H4 (cell line): ENCODE results near the gene ABHD12. TPM values are rescaled to one million over a fixed set of nuclear protein-coding genes. Genes with fewer than 3 reads are reported as not detected.
"Not testable (repeated sequence)": the region's sequence is repeated elsewhere in the genome, so short reads cannot be mapped to it uniquely, and the experiment has no call there.

ENCODE experiments used
- DNase-seq: peaks from one replicate; pipeline ENCODE4 v3.0.0-alpha.2; 2015; ENCODE audit warnings: low spot score
- total RNA-seq: library from RNA; depleted of rRNA; stranded (reverse); fragments of >200 nt; shearing (Covaris generic); gene quantifications from 2 replicates; pipeline ENCODE4 v1.2.3, GENCODE V29; 2014

ABHD12 gene
- total RNA-seq, 1 experiment from 2014 or later, result 24.7 TPM

GRCh38 chr20:25277051-25277801 lies 113.4 kb downstream of the ABHD12 start:
- DNase-seq, result no peak

DNA sequence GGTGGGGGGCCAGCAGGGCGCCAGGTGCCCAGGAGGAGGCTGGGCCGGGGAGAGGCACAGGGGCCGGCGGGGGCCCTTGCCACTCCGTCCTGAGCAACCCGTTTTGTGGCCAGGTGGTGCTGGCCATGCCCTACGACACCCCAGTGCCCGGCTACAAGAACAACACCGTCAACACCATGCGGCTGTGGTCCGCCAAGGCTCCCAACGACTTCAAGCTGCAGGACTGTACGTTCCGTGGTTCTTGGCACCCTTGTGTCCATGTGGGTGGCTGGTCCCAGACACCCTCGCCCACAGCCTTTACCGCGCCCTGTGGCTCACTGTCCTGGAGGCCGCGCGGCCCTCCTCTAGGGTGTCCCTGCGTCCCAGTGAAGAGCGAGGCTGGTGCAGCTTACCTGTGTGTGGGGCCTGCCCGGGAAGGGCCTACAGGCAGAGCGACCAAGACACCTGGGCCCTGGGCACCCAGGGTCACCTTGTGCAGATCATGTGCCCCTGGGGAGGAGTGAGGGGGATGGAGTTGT lies 114.0 kb downstream of the ABHD12 start:
- DNase-seq, result no peak

- DNase-seq, result no peak
Measured at GRCh38 chr20:25275813-25276532, 114.7 kb downstream of the ABHD12 start.

DNA sequence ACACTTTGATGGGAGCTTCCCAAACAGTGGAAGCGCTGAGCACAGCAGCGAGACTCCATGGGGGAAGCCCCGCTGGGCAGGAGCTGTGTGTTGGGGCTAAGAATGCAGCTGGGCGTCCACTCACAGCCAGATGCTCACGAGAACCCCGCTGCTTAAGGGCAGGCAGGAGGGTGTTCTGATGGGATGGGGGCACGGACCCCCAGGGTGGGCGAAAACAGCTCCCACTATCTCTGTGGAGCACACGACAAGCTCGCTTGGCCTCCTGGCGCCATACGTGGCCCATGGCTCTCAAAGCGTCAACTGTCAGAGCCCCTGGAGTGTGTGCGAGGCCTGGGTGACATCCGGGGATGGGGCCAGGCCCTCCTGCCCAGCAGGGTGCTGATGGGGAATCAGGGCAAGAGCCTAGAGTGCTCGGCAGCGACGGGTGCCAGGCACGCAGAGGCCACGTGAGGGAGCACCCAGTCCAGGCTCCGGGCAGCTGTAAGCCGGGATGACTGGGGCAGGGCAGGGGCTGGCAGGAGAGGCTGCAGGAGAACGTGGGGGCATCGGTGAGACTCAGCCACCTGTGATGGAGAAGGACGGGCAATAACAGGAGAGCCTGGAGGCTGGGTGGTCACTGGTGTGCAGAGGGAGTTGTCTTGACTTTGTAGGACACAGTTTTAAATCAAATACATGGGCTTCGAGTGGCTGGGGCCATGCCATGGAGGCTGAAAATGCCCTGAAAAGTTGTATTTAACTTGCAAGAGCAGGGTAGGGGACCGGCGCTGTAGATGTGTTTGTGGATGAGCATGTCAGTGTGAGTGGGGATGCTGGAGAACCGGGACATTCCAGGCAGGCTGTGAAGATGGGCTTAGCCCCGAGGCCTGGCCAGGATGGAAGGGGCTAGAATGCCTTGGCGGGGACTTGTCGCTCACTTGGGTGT lies 115.5 kb downstream of the ABHD12 start:
- DNase-seq, result no peak

- DNase-seq, result no peak
Measured at GRCh38 chr20:25274481-25274880, 116.2 kb downstream of the ABHD12 start.

DNA sequence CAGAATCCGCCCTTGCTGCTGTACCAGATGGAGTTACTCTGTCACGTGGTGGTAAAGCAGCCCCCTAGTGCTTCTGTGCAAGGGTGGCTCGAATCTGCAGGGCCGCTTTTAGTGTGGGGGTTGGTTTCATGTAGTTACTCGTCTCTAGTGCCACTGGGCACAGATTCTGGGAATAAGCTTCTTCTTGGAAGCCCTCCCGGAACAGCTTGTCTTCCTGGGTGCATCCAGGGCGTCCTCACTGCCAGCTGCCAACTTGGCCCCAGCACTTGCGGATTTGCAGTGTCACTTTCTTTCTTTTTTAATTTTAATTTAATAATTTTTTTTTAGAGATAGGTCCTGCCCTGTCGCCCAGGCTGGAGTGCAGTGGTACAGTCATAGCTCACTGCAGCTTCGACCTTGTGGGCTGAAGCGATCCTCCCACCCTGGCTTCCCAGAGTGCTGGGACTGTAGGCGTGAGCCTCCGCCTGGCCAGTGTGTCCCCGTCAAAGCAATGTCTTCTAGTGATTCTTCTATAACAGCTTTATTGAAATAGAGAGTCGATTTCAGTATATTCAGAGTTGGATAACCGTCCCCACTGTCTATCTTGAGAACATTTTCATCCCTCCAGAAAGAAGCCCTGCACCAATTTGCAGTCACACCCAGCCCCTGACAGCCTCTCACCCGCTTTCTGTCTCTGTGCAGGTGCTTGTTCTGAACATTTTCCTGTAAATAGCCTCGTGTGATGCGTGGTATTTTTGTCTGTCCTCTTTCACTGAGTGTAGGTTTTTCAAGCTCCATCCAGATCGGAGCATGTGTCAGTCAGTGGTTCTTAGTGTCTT lies 116.9 kb downstream of the ABHD12 start:
- no peak for DNase-seq

DNA sequence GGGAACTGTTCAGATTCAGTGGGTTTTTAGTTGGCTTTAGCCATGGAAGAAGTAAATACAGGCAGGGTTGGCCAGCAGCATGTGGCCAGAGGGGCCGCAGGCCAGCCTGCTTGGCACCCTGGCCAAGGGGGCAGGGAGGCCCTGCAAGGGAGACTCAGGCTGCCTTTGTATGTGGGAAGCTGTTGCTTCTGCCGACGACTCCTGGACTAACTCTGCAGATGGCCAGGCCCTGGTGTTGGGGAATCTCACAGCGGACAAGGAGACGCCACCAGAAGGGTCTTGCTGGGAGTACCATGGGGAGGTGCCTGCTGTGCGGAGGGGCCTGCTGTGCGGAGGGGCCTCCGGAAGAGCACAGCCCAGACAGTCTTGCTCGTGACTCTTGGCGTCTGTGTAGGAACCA lies 117.6 kb downstream of the ABHD12 start:
- no peak for DNase-seq

DNA sequence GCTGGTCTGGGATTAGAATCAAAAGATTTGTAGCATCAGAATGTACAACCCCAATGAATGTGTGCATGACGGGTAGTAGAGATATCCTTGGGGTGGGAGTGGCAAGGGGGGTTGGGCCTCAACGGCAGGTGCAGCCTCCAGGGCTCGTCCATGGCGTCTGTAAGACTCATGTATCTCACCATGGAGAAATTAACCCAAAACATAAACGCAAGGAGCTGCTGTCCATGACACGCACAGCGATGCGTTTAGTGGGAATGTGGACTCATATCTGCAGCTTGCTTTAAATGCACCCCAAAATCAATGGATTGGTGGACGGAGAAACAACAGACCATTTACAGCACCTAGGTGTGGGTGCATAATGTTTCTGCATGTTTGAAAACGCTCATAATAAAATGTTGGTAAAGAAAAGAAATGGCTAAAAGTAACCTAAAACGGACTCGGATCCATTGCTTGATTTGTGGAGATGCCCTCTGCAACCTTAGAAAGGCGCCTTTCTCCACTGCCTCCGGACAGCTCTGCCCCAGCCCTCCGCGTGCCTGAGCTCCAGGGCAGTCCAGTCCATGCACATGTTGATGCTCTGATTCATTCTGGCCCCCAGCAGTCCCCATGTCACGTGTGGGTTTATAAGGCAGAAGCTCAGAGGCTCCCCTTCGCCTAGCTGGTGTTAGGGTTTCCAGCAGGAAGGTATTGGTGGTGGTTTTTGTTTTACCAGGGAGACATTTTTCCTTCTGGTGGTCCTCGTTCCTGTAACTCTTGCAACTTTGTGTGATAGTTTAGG lies 118.2 kb downstream of the ABHD12 start:
- no peak for DNase-seq

DNA sequence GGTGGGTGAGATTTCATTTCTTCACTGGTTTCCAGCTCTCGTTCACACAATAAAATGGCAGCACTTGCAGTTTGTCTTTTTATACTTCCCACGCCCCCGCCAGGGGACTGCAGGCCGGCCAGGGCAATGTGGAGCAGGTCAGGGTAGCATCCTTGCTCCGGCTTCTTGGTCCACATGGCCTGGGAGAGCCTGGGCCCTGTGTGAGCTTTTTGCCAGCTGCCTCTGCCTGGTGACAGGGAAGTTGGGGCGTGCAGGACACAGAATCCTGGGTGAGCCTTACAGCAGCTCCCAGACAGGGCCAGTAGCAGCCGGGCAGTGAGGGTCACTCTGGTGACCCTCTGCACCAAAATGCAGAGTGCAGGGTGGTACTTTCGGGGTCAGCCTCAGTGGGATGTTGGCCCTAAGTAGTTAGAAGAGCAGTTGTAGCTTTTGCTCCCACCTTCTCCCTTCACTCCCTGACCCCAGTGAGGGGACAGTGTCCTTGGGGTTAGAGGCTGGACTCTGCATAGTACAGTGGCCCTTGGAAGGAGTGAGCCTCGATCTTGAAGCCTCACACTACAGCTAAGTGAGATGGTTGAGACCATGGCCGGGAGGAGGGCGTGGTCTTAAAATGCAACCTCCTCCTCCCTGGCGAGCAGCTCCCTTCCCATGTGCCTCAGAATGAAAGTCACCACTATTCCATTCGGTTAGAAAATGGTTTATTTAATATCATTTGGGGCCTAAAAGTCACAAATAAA lies 119.0 kb downstream of the ABHD12 start:
- no peak for DNase-seq

- DNase-seq, result no peak
Measured at GRCh38 chr20:25270829-25271251, 119.8 kb downstream of the ABHD12 start.

GRCh38 chr20:25269833-25270170 lies 120.8 kb downstream of the ABHD12 start:
- DNase-seq, result no peak

GRCh38 chr20:25269057-25269832 lies 121.4 kb downstream of the ABHD12 start:
- no peak for DNase-seq

DNA sequence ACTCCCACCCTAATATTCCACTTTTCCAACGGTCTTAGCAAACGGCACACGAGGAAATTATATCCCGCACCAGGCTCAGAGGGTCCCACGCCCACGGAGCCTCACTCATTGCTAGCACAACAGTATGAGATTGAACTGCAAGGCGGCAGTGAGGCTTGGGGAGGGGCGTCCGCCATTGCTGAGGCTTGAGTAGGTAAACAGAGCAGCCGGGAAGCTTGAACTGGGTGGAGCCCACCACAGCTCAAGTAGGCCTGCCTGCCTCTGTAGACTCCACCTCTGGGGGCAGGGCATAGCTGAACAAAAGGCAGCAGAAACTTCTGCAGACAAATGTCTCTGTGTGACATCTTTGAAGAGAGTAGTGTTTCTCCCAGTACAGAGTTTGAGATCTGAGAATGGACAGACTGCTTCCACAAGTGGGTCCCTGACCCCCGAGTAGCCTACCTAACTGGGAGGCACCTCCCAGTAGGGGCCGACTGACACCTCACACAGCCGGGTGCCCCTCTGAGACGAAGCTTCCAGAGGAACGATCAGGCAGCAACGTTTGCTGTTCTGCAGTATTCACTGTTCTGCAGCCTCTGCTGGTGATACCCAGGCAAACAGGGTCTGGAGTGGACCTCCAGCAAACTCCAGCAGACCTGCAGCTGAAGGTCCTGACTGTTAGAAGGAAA lies 129.7 kb downstream of the ABHD12 start:
- not testable (repeated sequence) for DNase-seq

DNA sequence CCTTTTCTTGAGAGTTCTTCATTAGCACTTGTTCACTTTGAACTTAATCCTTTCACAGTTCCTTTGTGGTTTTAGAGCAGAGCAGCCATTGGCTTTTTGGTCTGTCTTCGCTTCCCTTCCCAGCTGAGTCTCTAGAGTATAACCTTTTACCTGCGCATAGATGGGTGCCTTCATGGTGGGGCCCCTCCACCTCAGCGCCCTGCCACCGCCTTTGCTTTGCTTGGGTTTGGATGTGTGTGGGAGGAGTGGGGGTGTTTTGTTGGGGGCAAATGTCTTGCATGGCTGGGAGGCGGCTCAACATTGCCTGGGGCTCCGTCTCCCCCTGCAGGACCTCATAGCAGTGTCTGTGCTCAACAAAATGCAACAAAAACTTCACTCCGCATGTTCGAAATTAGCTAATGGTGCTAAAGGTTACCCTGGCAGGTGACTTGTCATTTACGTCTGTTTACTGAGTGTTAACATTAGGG lies 130.8 kb downstream of the ABHD12 start:
- no peak for DNase-seq

DNA sequence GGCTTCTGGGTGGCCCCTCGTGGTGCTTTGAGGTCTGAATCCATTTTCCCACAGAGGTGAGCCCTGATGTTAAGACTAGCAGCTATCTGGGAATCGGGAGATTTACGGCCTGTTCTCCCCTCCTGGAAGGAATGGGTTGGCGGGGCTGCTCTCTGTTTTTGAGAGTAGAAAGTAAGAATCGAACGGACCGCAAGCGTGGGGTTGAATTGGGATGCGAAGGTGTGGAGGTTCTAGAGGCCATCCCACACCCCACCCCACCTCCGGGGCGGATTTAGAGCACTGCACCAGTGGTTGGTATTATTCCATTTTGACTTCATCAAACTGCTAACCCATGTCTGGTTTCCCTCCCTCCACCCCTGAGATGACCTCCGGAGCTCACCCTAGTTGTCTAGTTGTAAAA lies 131.3 kb downstream of the ABHD12 start:
- DNase-seq, result no peak

- no peak for DNase-seq
Measured at GRCh38 chr20:25258828-25259227, 131.8 kb downstream of the ABHD12 start.

DNA sequence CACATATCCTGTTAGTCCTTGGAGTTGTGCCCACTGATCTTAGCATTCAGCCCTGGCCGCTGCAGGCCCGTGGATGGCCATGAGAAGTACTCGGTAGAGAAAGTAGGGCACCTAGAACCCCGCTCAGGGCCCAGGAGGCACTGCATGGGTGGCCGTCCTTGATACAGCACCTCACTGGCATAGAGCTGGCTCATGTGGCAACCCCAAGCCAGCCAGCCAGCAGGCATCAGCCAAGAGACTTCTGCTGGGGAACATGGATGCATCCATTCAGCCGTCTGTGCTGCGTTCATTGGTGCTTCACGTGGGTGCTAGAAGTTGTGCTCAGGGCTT lies 132.2 kb downstream of the ABHD12 start:
- DNase-seq, result no peak

DNA sequence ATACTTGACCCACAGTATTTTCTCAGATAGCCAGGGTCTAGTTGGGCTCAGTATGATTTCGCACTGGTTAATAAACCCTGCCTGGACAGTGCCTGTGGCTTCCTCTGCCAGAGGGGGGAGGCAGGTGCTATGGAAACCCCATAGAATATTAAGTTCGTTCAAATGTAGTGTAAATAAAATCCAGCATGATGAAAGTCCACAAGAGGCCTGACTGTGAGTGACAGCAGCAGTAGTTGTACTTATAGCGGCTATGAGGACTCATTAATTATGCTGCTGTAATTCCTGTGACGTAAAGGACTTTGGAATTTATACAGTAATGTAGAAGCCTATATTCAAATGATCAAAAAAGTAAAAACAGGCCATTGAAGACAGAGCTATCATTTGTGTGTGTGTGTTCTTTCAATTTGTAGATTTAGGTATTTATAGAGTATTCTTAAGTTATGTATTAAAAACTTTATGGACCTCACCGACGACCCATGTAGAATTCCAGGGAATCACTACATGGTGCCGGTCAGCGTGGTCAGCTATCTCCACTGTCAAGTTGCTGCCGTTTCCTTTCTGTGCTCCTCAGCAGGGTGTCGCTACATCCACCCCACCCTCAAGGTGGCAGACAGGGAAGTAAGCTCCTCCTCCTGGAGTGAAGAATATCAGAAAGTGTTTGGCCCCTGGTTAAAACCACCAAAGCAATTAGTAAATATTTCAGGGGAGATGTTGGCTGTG lies 132.7 kb downstream of the ABHD12 start:
- no peak for DNase-seq
